ENCODE measurements around the gene TMEM109. TPM values are rescaled to one million over a fixed set of nuclear protein-coding genes. Genes with fewer than 3 reads are reported as not detected.

TMEM109 gene
- total and polyA plus RNA-seq, 2 of the 8 experiments (the other 6 are each of a cell fraction or from before 2014, with no cell fraction given): 27.3 to 30.3 TPM

- Histone ChIP-seq H3K4me1 (replicated peaks in 1 of 4; ENCODE audit: control insufficient read depth in 3 of 4, insufficient read depth in 4 of 4, low read length in 3 of 4) (peaks cover 0 to 11% (median 8%) of the 10 kb centered on the region in 4 experiments; a peak in 6 of 7 replicates), H3K14ac (ENCODE audit: insufficient read length) (no peak overlapping the region), H3K9me3 (ENCODE audit: insufficient read depth in 2 of 2, low read depth in 1 of 2, low read length in 1 of 2) (no peaks in the 10 kb centered on the region), H3K4me2 (ENCODE audit: insufficient read depth in 1 of 2, low read depth in 2 of 2, low read length in 2 of 2) (no peak overlapping the region), H2AK5ac (ENCODE audit: low read depth, low read length) (no peak overlapping the region), H3K23ac (ENCODE audit: insufficient read length) (no peak overlapping the region), H3K56ac (replicated peaks; ENCODE audit: insufficient read length, low read depth, low read length) (no peak overlapping the region), H3K4ac (replicated peaks; ENCODE audit: insufficient read length, low read depth, low read length) (no peak overlapping the region), H3K27ac (ENCODE audit: low read depth, low read length) (no peak overlapping the region), H4K5ac (ENCODE audit: insufficient read length, low read depth, low read length) (no peak overlapping the region), H2BK120ac (replicated peaks; ENCODE audit: low read depth, low read length) (no peak overlapping the region), H3K27me3 (replicated peaks in 1 of 4; ENCODE audit: control insufficient read depth in 3 of 4, extremely low read depth in 1 of 4, insufficient read depth in 3 of 4, low read length in 3 of 4) (peaks cover 0 to 15% (median 8%) of the 10 kb centered on the region in 4 experiments; a peak in 4 of 7 replicates), H3K79me1 (ENCODE audit: low read depth, low read length) (no peaks in the 10 kb centered on the region), H3K79me2 (ENCODE audit: control insufficient read depth in 1 of 2, insufficient read depth in 2 of 2, low read length in 2 of 2) (no peaks in the 10 kb centered on the region), H2BK15ac (ENCODE audit: low read length) (no peak overlapping the region), H2BK20ac (ENCODE audit: low read length) (no peak overlapping the region), H2AFZ (ENCODE audit: low read length) (no peak overlapping the region), H4K8ac (ENCODE audit: extremely low read depth, insufficient read depth, low read length) (no peak overlapping the region), H3K9ac (replicated peaks in 1 of 4; ENCODE audit: extremely low read depth in 1 of 4, low read depth in 3 of 4, low read length in 3 of 4) (no peak overlapping the region), H2BK12ac (ENCODE audit: low read depth, low read length) (no peak overlapping the region), H3K18ac (ENCODE audit: extremely low read depth, low read length) (no peak overlapping the region), H3K23me2 (ENCODE audit: low read depth, low read length) (peaks cover 15% of the 10 kb centered on the region; the same call in 1 of the 2 replicates), H2BK5ac (ENCODE audit: low read depth, low read length) (no peak overlapping the region), H4K91ac (replicated peaks; ENCODE audit: insufficient read length, low read length) (no peak overlapping the region), H3K4me3 (ENCODE audit: extremely low read depth in 1 of 4, insufficient read depth in 2 of 4, low read depth in 3 of 4, low read length in 4 of 4) (no peak overlapping the region), H3K36me3 (ENCODE audit: control insufficient read depth in 2 of 4, insufficient read depth in 4 of 4, low read length in 3 of 4) (no peaks in the 10 kb centered on the region), H4K20me1 (replicated peaks in 1 of 2; ENCODE audit: control insufficient read depth in 1 of 2, insufficient read depth in 2 of 2, low read length in 2 of 2) (no peaks in the 10 kb centered on the region)
- ChIA-PET POLR2A (ENCODE audit: partially characterized antibody) (interaction anchor here (0.7 to 1.2 kb wide), 2 partner anchors 8 to 30 kb away, joined by 3 read pairs; no protein-coding TSS in a partner anchor), CTCF (ENCODE audit: partially characterized antibody) (interaction anchor here (0.7 to 2.9 kb wide), 5 partner anchors 9 to 137 kb away, joined by 3 to 11 read pairs (median 4); no protein-coding TSS in a partner anchor)
- WGBS, 2 experiments (ENCODE audit: extremely low coverage in 1 of 2, insufficient coverage in 1 of 2, insufficient read length in 1 of 2, insufficient replicate concordance in 2 of 2, low coverage in 1 of 2, low lambda C conversion rate in 2 of 2, missing lambda C conversion rate in 1 of 2): 91% methylated on average over 5 of the region's 5 CpGs; no CpG with 5 or more reads in 1 of the 2 experiments
- DNase-seq (ENCODE audit: low read depth in 1 of 2, low spot score in 2 of 2) (no peak), FAIRE-seq (no peak)
- TF ChIP-seq RAD21 (IDR thresholded peaks at IDR 0.05 in 1 of 2, conservative IDR thresholded peaks at IDR 0.05 in 1 of 2; ENCODE audit: low read depth in 2 of 2, low read length in 2 of 2) (no peak), TAF1 (IDR thresholded peaks at IDR 0.05; ENCODE audit: low read depth, low read length) (no peak), JUND (IDR thresholded peaks at IDR 0.05; ENCODE audit: low read length) (no peak), PHF8 (conservative IDR thresholded peaks at IDR 0.05; ENCODE audit: low read depth, low read length) (no peak), CTCF (IDR thresholded peaks at IDR 0.05; ENCODE audit: control extremely low read depth in 1 of 3, insufficient read depth in 1 of 3, low read depth in 1 of 3, low read length in 3 of 3) (no peak), CHD1 (IDR thresholded peaks at IDR 0.05; ENCODE audit: low read depth, low read length) (no peak), GABPA (IDR thresholded peaks at IDR 0.05; ENCODE audit: borderline replicate concordance, insufficient read depth, low read length) (no peak), ASH2L (IDR thresholded peaks at IDR 0.05; ENCODE audit: low read length) (no peak), ZNF274 (IDR thresholded peaks at IDR 0.05; ENCODE audit: borderline replicate concordance, extremely low read depth, low read length) (no peak), SAP30 (IDR thresholded peaks at IDR 0.05; ENCODE audit: insufficient read depth, insufficient replicate concordance, low read length) (no peak), SP1 (IDR thresholded peaks at IDR 0.05; ENCODE audit: low read depth, low read length) (no peak)
These were observed 40.5 kb downstream of the TMEM109 start for GRCh38 chr11:60954421-60954820.
